GM12874 (cell line): Measurements from ENCODE around the gene TNMD.

Experiments
- CTCF ChIP-seq: IDR thresholded peaks from 2 replicates; pipeline ENCODE4 v1.5.1; 2011; ENCODE audit warnings: low read depth, mild to moderate bottlenecking, control low read depth, low read length, moderate library complexity; ENCODE audit not compliant: insufficient read depth

The TNMD gene

DNA sequence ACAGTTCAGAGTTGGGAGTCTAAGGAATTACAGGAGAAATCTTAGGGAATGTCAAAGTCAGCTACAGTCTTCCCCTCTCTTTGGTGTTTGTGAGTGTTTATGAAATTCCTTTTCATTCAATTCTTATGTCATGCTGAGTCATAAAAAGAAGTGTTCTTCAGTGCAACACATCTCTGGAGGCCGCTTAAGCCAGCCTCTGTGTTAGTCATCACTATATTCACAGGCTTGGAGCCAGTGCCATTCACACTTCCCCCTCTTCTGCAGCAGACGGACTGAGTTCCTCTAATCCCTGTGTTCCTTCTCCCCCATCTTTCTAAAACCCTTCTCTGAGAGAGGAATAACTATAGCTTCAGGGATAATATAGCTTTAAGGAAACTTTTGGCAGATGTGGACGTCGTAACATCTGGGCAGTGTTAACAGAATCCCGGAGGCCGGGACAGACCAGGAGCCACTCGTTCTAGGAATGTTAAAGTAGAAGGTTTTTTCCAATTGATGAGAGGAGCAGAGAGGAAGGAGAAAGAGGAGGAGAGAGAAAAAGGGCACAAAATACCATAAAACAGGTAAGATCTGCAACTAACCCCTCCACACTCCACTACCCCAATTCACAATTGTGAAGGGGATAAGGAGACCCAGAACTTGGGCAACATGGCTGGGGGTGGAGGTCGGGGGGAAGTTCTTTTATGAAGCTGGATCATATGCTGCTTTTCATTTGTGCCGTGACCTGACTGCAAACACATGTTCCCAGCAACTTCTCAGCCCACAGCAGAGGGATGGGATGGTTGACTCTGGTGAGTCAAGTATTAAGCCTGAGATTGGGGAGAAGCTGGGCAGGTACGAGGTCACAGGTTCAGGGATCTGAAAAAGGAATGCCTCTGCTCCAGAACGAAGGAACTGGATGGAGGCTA is 59.5 kb downstream of the TNMD start, which contains the start of gene SRPX2:
TSS of gene SRPX2 (plus strand) at position 244 of the 905 bp plus-strand sequence. CDS start 2,124 bp downstream, outside the sequence.
- TF ChIP-seq CTCF = no peak

GRCh38 chrX:100645106-100645505 is 60.4 kb downstream of the TNMD start:
- TF ChIP-seq CTCF = no peak

- no peak for TF ChIP-seq CTCF
Observed at GRCh38 chrX:100647095-100647494, 62.4 kb downstream of the TNMD start.

DNA sequence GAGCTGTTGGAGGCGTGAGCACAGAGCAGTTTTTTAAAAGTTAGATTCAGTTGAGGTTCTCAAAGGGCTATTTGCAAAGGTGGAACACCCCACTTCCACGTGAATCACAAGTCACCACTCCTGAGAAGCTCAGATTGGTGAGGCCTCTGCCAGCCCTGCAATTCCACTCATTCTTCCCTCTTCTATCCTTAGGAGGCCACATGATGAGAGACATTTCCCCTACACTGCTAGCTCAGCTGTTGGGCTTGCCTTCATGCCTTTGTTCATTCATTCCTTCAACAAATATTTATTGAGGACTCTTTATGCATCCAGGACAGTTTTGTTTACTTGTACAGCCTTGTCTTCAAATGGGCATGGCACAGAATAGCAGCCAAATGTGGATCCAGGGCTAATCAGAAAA is 63.0 kb downstream of the TNMD start:
- TF ChIP-seq CTCF = no peak

GRCh38 chrX:100648458-100649417 is 64.0 kb downstream of the TNMD start:
- TF ChIP-seq CTCF = no peak
